GM18873 (cell line): ENCODE data around the gene PLET1.

Experiments
- ATAC-seq: cut with Tn5 transposase; IDR thresholded peaks from one replicate; pipeline ENCODE4 v1.9.1; 2021; ENCODE audit warnings: mild to moderate bottlenecking, moderate library complexity, moderate number of reproducible peaks; ENCODE audit not compliant: unreplicated experiment, low FRiP score

The PLET1 gene

DNA sequence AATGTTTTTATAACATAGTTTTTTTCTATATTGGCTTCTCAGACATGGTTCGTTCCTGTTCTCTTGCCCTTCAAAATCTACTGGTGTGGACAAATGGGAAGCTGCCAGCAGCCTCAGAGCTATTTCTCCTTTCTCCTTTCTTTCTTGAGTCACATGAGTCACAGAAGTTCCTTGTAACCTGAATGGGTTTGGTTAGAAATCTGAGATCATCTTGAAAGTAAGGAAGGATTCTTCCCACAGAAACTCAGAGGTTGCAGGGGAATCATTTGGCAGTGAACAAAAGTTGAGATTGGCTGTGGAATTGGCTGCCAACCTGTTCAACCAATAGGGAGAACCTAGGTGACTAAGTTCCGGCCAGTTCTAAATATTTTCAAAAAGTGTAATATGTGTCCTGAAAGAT is 12.5 kb downstream of the PLET1 start:
- no peak for ATAC-seq

GRCh38 chr11:112247201-112247600 is 13.5 kb downstream of the PLET1 start:
- no peak for ATAC-seq

DNA sequence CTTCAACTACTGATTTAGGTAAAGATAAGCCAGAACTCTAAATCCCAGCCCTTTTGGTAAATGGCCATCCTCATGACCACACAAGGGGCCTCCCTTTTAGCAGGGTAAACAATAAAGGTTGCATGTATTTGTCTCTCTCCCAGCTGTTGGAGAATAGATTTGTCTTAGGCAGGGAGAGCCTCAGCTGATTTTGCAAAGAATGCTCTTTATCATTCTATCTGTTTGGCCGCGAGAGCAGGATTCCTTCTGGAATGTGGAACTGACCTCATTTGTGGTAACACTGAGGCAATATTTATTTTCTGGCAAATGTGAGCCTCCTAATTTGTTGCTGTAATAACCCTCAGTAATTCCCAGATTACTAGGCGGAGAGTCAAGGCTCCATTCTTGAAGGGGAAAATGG is 19.2 kb downstream of the PLET1 start:
- no peak for ATAC-seq

- no peak for ATAC-seq
Observed at GRCh38 chr11:112238041-112238440, 22.6 kb downstream of the PLET1 start.

- ATAC-seq: no peak
Observed at GRCh38 chr11:112237451-112237850, 23.2 kb downstream of the PLET1 start.

DNA sequence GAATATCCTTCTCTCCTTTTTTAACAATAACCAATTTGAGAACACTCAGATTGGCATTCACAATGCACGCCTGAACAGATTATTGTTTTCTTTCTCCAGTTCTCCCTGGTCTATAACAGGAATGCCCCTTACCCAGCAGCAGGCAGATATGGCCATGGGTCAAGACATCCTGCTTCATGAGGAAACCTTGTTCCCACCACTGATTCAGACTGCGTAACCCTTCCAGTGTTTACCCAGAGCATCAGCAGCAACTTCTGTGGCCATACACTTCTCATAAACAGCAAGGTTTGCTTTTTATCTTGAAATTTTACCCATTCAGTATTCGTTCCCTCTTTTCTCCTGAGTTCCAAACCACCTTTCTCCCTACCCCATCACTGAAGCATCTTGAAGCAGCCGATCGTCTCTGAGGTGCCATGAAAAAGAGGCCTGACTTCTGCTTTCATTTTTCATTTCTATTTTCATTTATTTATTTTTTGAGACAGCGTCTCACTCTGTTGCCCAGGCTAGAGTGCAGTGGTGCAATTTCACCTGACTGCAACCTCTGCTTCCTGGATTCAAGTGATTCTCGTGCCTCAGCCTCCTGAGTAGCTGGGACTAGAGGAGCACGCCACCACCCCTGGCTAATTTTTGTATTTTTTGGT is 24.8 kb downstream of the PLET1 start:
- ATAC-seq: no peak

DNA sequence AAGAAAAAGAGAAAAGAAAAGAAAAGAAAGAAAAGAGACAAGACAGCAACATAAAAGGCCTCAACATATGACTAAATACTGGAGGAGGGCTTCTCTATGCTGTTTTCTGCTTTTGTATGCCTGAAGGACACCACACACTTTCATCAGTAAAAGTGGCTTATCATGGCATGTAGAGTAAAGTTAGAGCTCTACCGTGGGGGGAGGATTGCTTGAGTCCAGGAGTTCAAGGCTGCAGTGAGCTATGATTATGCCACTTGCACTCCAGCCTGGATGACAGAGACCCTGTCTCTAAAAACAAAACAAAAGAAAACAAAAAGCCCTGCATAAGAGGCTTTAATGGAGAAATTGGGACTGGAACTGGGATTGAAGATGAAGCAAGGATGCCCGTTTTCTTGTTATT is 28.7 kb downstream of the PLET1 start:
- no peak for ATAC-seq

DNA sequence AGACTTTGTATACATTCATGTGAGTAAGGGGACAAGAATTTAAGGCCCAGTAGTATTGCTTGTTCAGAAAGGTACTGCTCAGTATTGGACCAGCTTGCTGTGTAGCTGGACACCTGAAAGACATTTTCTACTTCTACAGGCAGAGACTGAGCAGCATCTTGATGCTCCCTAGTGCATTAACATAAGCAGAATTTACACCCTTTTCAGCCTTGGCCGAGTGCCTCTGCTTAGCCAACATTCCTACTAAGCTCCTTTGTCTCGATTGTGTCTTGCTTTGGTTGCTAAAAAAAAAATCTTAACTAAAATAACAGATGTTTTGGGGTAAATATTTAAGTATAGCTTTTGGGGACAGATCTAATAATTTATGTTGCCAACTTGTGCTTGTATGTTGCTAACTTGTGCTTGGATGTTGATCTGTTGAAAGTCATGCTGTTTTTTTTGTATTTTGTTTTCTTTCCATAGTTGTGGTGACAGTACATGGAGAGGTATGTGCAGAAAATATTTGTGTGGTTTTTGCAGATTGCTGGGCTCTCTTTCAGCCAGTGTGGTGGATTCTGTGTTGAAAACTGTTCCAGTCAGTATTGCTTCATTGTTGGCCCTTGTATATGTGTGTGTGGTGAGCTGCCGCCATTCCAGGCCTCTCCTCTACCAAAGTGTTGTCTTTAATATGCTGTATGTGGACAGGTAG is 30.8 kb downstream of the PLET1 start:
- ATAC-seq: no peak

DNA sequence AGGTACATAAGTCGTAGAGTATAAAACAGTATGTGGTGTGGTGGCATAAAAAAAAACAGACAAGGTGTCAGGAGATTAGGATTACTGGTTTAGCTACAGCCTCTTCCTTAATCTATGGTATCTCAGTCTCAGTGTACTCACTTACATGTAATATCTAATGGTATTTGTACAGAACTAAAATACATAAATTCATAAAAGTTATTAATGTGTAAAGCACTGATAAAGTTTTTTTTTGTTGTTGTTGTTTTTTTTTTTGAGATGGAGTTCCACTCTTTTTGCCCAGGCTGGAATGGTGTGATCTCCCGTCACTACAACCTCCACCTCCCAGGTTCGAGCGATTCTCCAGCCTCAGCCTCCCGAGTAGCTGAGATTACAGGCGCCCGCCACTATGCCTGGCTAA is 31.5 kb downstream of the PLET1 start:
- ATAC-seq: no peak

- no peak for ATAC-seq
Observed at GRCh38 chr11:112228706-112229105, 32.0 kb downstream of the PLET1 start.

DNA sequence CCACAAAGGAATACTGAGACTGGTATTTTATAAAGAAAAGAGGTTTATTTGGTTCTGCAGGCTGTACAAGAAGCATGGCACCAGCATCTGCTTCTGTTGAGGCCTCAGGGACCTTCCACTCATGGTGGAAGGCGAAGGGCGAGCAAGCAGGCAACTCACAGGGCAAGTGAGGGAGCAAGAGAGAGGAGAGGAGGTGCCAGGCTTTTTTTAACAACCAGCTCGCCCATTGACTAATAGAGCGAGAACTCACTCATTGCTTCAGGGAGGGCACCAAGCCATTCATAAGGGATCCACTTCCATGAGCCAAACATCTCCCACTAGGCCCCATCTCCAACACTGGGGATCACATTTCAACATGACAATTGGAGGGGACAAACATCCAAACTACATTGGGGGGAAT is 33.2 kb downstream of the PLET1 start:
- no peak for ATAC-seq

DNA sequence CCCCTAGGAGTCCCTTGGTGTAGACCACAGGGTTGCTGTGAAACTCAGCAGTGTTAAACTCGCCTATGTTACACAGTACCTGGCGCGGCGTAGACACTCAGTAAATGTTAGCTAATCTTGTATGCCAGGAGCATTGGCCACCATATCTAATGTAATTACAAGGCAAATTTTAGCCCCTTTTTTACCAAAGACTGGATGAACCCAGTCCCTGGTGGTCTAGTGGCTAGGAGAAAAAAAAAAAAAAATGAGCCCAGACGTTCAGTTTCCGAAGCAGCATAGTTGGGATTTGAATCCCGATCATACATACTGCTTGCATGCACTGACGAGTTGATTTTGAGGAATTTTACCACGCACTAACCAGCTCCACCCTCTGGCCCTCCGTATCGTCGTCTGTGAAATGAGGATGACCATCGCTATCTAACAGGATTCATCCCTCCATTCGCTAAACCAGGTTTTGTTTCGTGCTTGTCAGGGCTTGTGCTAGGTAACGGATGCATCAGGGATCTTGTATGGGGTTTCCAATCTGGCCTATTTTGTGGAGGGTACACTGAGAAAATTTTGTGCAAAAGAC is 33.7 kb downstream of the PLET1 start:
- ATAC-seq: peak; percentile 38

DNA sequence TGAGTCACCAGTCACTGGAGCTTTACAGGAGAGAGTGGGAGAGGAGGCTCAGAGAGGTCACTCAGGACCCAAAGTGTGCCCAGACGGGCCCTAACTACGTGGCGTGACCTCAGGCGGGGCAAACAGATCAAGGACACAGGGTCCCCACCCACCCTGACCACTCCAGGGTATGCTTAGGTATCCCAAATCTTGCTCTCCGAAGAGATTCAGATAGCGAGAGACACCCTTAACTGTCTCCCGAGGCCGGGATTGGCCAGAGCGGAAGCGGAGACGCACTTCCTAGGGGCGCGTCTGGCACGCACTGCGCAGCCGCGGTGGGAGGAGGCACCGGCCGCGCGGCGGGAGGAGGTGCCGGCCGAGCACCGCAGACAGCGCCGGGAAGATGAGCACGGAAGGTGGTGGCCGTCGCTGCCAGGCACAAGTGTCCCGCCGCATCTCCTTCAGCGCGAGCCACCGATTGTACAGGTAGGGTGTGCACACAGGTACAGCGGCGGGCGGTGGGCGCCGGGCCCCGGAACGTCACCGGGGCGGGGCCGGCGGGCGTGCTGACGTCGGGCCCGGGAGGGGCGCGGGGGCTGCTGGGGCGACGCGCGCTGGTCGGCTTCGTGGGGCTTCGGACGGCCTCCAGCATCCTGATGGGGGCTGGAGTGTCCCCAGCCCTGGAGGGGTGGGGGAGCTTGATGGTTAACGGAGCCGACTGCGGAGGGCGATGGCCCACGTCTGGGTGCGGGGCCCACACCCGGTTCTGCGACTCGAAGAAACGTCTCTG is 34.4 kb downstream of the PLET1 start, which contains the start of gene PTS:
Gene PTS (plus strand): TSS at position 367 of the 769 bp plus-strand sequence. CDS start 16 bp downstream, at position 383.
- peak; percentile 93 for ATAC-seq

- no peak for ATAC-seq
Observed at GRCh38 chr11:112225753-112226061, 35.0 kb downstream of the PLET1 start.

- no peak for ATAC-seq
Observed at GRCh38 chr11:112223754-112224532, 36.7 kb downstream of the PLET1 start.

DNA sequence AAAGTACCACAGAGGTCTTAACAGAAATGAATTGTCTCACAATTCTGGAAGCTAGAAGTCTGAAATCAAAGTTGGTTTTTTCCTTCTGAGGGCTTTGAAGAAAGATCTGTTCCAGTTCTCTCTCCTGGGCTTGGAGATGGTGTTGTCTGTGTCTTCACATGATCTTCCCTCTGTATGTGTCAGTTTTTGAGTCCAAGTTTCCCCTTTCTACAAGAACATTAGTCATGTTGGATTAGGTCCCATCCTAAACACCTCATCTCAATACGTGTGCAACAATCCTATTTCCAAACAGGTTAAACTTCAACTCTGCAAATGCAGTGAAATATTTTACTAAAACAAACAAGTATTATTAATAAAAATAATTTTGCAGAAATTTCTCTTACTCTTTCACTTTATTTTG is 37.5 kb downstream of the PLET1 start:
- ATAC-seq: no peak

GRCh38 chr11:112222303-112222702 is 38.4 kb downstream of the PLET1 start:
- no peak for ATAC-seq

GRCh38 chr11:112221274-112221835 is 39.3 kb downstream of the PLET1 start:
- ATAC-seq: no peak

DNA sequence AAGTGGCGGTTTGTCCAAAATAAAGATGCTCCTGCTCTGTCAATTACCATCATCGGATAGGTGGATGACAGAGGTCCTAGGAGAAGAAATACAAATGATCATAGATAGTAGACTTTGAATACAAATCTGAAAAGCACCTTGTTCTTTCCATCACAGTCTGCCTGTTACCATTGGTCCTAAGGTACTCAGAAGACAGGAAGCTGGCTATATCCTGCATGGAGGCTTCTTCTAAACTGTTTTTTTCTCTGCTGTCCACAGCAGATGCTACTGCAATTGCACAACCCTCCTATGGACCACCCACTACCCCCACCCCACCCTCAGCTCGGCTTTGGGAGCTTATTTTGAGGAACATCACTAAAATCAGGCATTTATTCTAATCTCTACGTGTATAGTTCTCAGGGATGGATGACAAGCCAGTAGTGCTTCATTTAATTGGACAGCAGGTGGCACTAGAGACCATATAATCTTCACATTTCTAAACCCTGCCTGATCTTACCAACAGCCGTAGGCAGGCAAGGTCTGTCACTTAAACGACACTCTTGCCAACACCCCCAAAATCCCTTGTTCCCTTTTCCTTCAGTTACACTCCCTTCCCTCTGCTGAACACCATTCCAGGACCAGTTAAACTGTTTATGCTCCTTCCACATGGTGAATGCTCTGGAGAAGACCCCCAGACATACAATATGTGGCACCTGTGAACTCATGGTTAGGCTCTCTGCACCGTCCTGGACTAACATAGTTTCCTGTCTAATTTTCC is 41.0 kb downstream of the PLET1 start:
- peak; percentile 86 for ATAC-seq
